GM21786 (cell line): Measurements from ENCODE around the gene RPL18.
A peak's percentile ranks its signal among the peaks of the same experiment; 100 is the strongest.
"Not testable (repeated sequence)": the region's sequence is repeated elsewhere in the genome, so short reads cannot be mapped to it uniquely, and the experiment has no call there.

Experiments used
- ATAC-seq: cut with Tn5 transposase; IDR thresholded peaks from one replicate; pipeline ENCODE4 v1.9.1; 2021; ENCODE audit not compliant: unreplicated experiment

Gene RPL18

GRCh38 chr19:48618916-48619691, at the start of gene RPL18, which contains the start of gene SPHK2:
RPL18 (minus strand) TSS chr19:48619178; CDS start chr19:48619143, 35 bp downstream.
SPHK2 (plus strand) TSS chr19:48619506; CDS start chr19:48620515, 1,009 bp downstream.
- peak; percentile 85 for ATAC-seq

GRCh38 chr19:48668761-48669160, 49.8 kb upstream of the RPL18 start:
- ATAC-seq = no peak

- ATAC-seq = no peak
These were observed 49.4 kb upstream of the RPL18 start for GRCh38 chr19:48668332-48668731.

- no peak for ATAC-seq
These were observed 46.8 kb upstream of the RPL18 start for GRCh38 chr19:48665786-48666185.

- ATAC-seq = no peak
These were observed 45.5 kb upstream of the RPL18 start for GRCh38 chr19:48664476-48664875.

GRCh38 chr19:48663667-48664066, 44.7 kb upstream of the RPL18 start:
- no peak for ATAC-seq

GRCh38 chr19:48661711-48662090, 42.7 kb upstream of the RPL18 start:
- no peak for ATAC-seq

- ATAC-seq = peak; percentile 64
These were observed 42.1 kb upstream of the RPL18 start for GRCh38 chr19:48660852-48661710.

- ATAC-seq = no peak
These were observed 40.8 kb upstream of the RPL18 start for GRCh38 chr19:48659768-48660167.

GRCh38 chr19:48658483-48658882, 39.5 kb upstream of the RPL18 start:
- ATAC-seq = no peak

- ATAC-seq = not testable (repeated sequence)
These were observed 38.9 kb upstream of the RPL18 start for GRCh38 chr19:48657828-48658227.

- no peak for ATAC-seq
These were observed 38.0 kb upstream of the RPL18 start for GRCh38 chr19:48656840-48657474.

- ATAC-seq = no peak
These were observed 35.5 kb upstream of the RPL18 start for GRCh38 chr19:48654299-48655059.

GRCh38 chr19:48651683-48652048, 32.7 kb upstream of the RPL18 start:
- ATAC-seq = no peak

GRCh38 chr19:48650974-48651682, 32.1 kb upstream of the RPL18 start:
- ATAC-seq = no peak

- ATAC-seq = no peak
These were observed 29.2 kb upstream of the RPL18 start for GRCh38 chr19:48648134-48648533.

GRCh38 chr19:48646722-48647216, 27.8 kb upstream of the RPL18 start:
- ATAC-seq = no peak

- ATAC-seq = peak; percentile 69
These were observed 27.2 kb upstream of the RPL18 start, which contains the start of gene CA11 for GRCh38 chr19:48646001-48646721. CA11 (minus strand) TSS chr19:48646187; CDS start chr19:48645632, 555 bp downstream.

GRCh38 chr19:48645620-48646000, 26.6 kb upstream of the RPL18 start:
- no peak for ATAC-seq
